HepG2 (cell line): ENCODE measurements around the gene HHIPL1. TPM values are rescaled to one million over a fixed set of nuclear protein-coding genes. Genes with fewer than 3 reads are reported as not detected.

Source experiments
- BHLHE40 ChIP-seq: IDR thresholded peaks from 2 replicates; pipeline ENCODE4 v1.6.1; 2011; ENCODE audit warnings: low read length, improper control_type of control experiment
- ELF3 ChIP-seq: IDR thresholded peaks from 2 replicates; pipeline ENCODE4 v1.6.1; 2016; ENCODE audit warnings: missing genetic modification reagents, missing compliant biosample characterization
- GTF2F1 ChIP-seq: fragments of 150-350 bp; IDR thresholded peaks from 2 replicates; pipeline ENCODE4 v1.6.1; 2014; ENCODE audit warnings: low read length
- KLF13 ChIP-seq: sonication (generic); formaldehyde crosslinking; IDR thresholded peaks from 2 replicates; pipeline ENCODE4 v1.4.0; 2020; ENCODE audit warnings: mild to moderate bottlenecking, missing genetic modification reagents
- KLF16 ChIP-seq, 2 experiments: sonication (generic) in 1 of 2; formaldehyde crosslinking in 1 of 2; IDR thresholded peaks; 2 replicates each; pipeline versions ENCODE4 v1.6.1 to v1.8.0; 2016 to 2023; ENCODE audit warnings: missing genetic modification reagents in 2 of 2, missing compliant biosample characterization in 1 of 2
- NCOA1 ChIP-seq: sonication (generic); formaldehyde crosslinking; IDR thresholded peaks from 2 replicates; pipeline ENCODE4 v1.9.0; 2021; ENCODE audit warnings: missing genetic modification reagents
- NCOA5 ChIP-seq: sonication (generic); formaldehyde crosslinking; IDR thresholded peaks from 2 replicates; pipeline ENCODE4 v1.4.0; 2020; ENCODE audit warnings: missing genetic modification reagents
- NPAS2 ChIP-seq: sonication (generic); formaldehyde crosslinking; IDR thresholded peaks from 2 replicates; pipeline ENCODE4 v1.8.0; 2022; ENCODE audit warnings: mild to moderate bottlenecking, missing genetic modification reagents, borderline replicate concordance
- RBM22 ChIP-seq: fragments of 200-400 bp; formaldehyde crosslinking; optimal IDR thresholded peaks from 2 replicates; pipeline ENCODE3; 2017; ENCODE audit warnings: mild to moderate bottlenecking, low read length, moderate library complexity
- SOX6 ChIP-seq, 2 experiments: fragments of 450-650 bp in 1 of 2; sonication (generic) in 1 of 2; formaldehyde crosslinking in 1 of 2; IDR thresholded peaks; 2 replicates each; pipeline versions ENCODE4 v1.4.0 to v1.6.1; 2017 to 2020; ENCODE audit warnings: antibody characterized with exemption in 1 of 2, mild to moderate bottlenecking in 1 of 2, missing genetic modification reagents in 1 of 2
- STAG1 ChIP-seq: sonication (generic); formaldehyde crosslinking; IDR thresholded peaks from 2 replicates; pipeline ENCODE4 v1.4.0; 2020; ENCODE audit warnings: missing genetic modification reagents
- TSC22D2 ChIP-seq: sonication (generic); formaldehyde crosslinking; IDR thresholded peaks from 2 replicates; pipeline ENCODE4 v1.5.1; 2020; ENCODE audit warnings: missing genetic modification reagents, mild to moderate bottlenecking, borderline replicate concordance
- ZMYM4 ChIP-seq: sonication (generic); formaldehyde crosslinking; IDR thresholded peaks from 2 replicates; pipeline ENCODE4 v1.8.1; 2023; ENCODE audit warnings: mild to moderate bottlenecking, missing genetic modification reagents
- ZNF205 ChIP-seq: IDR thresholded peaks from 2 replicates; pipeline ENCODE4 v1.6.1; 2018; ENCODE audit warnings: missing biosample characterization, missing genetic modification reagents
- ZNF34 ChIP-seq: sonication (generic); formaldehyde crosslinking; IDR thresholded peaks from 2 replicates; pipeline ENCODE4 v1.4.0; 2020; ENCODE audit warnings: mild to moderate bottlenecking, missing genetic modification reagents, borderline replicate concordance
- ZNF546 ChIP-seq: sonication (generic); formaldehyde crosslinking; conservative IDR thresholded peaks from 2 replicates; pipeline ENCODE4 v1.8.1; 2023; ENCODE audit warnings: mild to moderate bottlenecking, missing genetic modification reagents
- ZNF598 ChIP-seq: sonication (generic); formaldehyde crosslinking; IDR thresholded peaks from 2 replicates; pipeline ENCODE4 v1.5.1; 2020; ENCODE audit warnings: mild to moderate bottlenecking, missing genetic modification reagents, borderline replicate concordance
- ZNF724P ChIP-seq: sonication (generic); formaldehyde crosslinking; IDR thresholded peaks from 2 replicates; pipeline ENCODE4 v1.8.0; 2022; ENCODE audit warnings: missing genetic modification reagents, borderline replicate concordance
- ZNF761 ChIP-seq: sonication (generic); formaldehyde crosslinking; conservative IDR thresholded peaks from 2 replicates; pipeline ENCODE4 v1.4.0; 2020; ENCODE audit warnings: mild to moderate bottlenecking, missing genetic modification reagents
- ZNF772 ChIP-seq: sonication (generic); formaldehyde crosslinking; IDR thresholded peaks from 2 replicates; pipeline ENCODE4 v1.5.0; 2020; ENCODE audit warnings: mild to moderate bottlenecking, missing genetic modification reagents
- ZNF879 ChIP-seq: sonication (generic); formaldehyde crosslinking; IDR thresholded peaks from 2 replicates; pipeline ENCODE4 v1.8.1; 2023; ENCODE audit warnings: missing genetic modification reagents
- polyA plus RNA-seq, 8 experiments: library from polyadenylated mRNA; depleted of rRNA in 3 of 8; stranded (reverse) in 7 of 8; unstranded in 1 of 8; fragments of >200 nt; fragmentation: Illumina TruSeq in 4 of 8; extraction: Trizol in 4 of 8; gene quantifications; 2 replicates each; pipeline versions ENCODE4 v1.2.1 to v1.2.3, GENCODE V29; 2011 to 2016; ENCODE audit warnings: low read depth in 4 of 8, missing spikeins in 1 of 8, mixed read lengths in 1 of 8; ENCODE audit not compliant: insufficient read depth in 1 of 8
- total RNA-seq, 5 experiments: library from RNA; depleted of rRNA; stranded (reverse); fragments of >200 nt; fragmentation: Illumina TruSeq; extraction: Trizol; gene quantifications; 2 replicates each; pipeline ENCODE4 v1.2.3, GENCODE V29; 2016; ENCODE audit warnings: low read depth in 1 of 5
- TF ChIP-seq, protein P1 (sequence below): sonication (generic); formaldehyde crosslinking; IDR thresholded peaks from 2 replicates; pipeline ENCODE4 v1.4.0; 2020; ENCODE audit warnings: mild to moderate bottlenecking, low read depth, missing genetic modification reagents
- TF ChIP-seq, protein P2 (sequence below): sonication (generic); formaldehyde crosslinking; IDR thresholded peaks from 2 replicates; pipeline ENCODE4 v1.4.0; 2020; ENCODE audit warnings: missing genetic modification reagents, borderline replicate concordance

The HHIPL1 gene
- total and polyA plus RNA-seq, 2 of the 13 experiments (the other 11 are each of a cell fraction or from before 2014, with no cell fraction given): not detected

DNA sequence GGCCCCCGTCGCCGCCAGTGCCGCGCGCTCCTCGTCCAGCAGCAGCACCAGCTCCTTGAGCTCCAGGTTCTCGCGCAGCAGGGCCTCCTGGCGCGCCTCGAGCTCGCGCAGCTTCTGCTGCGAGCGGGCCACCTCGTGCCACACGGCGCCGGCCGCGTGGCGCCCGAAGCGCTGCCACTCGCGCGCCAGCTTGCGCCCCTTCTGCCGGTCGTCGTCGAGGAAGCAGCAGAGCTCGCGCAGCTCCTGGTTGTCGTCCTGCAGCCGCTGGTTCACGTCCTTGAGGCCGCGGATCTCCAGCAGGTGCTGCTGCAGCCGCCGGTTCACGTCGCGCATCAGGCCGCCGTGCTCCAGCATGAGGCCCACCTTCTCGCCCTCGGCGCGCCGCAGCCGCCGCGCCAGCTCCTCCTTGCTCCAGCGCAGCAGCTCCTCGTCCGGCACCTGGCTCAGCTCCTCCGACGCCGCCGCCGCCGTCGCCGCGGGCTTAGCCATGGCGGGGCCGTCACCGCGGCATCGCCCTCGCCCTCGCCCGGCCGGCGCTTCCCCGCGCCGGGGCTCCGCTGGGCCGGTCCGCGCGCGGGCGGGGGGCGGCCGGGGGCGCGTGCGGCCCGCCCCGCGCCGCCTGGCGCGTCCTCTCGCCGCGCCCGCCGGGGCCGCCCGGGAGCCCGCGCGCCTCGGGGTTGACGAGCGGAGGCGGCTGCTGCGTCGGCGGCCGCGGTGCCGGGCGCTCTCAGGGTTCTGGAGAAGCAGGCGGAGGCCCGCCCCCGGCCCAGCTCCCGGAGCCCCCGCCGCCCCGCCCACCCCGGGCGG, 41.3 kb upstream of the HHIPL1 start, which contains the start of gene CCDC85C (continued):
- TF ChIP-seq TSC22D2 (CRISPR knock-in tag) (peak; percentile 85; the same call in 1 of the 2 replicates), GTF2F1 (no peak), RBM22 (no peak), NCOA5 (no peak), BHLHE40 (peak; percentile 11; the same call in 1 of the 2 replicates), NPAS2 (no peak), ZNF879 (CRISPR knock-in tag) (peak; percentile 94; the same call in 1 of the 2 replicates), ZNF34 (CRISPR knock-in tag) (no peak), STAG1 (CRISPR knock-in tag) (no peak; the same call in 1 of the 2 replicates), ELF3 (CRISPR knock-in tag) (peak; percentile 64), ZNF761 (CRISPR knock-in tag) (peak; percentile 91), KLF16 (CRISPR knock-in tag; IDR thresholded peaks at IDR 0.05) (peak; percentile 64 to 96; a peak in 2 of 4 replicates), ZNF724P (CRISPR knock-in tag) (peak; percentile 99), ZNF772 (CRISPR knock-in tag) (peak; percentile 97; the same call in 1 of the 2 replicates), ZNF598 (CRISPR knock-in tag) (no peak), ZNF205 (CRISPR knock-in tag) (peak; percentile 68; the same call in 1 of the 2 replicates), ZNF546 (CRISPR knock-in tag) (peak; percentile 99), ZMYM4 (CRISPR knock-in tag) (peak; percentile 76), KLF13 (CRISPR knock-in tag) (peak; percentile 92; the same call in 1 of the 2 replicates), NCOA1 (CRISPR knock-in tag) (no peak), SOX6 (IDR thresholded peaks at IDR 0.05) (no peak), SOX6 (CRISPR knock-in tag; IDR thresholded peaks at IDR 0.05) (no peak)
- TF ChIP-seq, protein P1, sequence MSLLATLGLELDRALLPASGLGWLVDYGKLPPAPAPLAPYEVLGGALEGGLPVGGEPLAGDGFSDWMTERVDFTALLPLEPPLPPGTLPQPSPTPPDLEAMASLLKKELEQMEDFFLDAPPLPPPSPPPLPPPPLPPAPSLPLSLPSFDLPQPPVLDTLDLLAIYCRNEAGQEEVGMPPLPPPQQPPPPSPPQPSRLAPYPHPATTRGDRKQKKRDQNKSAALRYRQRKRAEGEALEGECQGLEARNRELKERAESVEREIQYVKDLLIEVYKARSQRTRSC (CRISPR knock-in tag): peak; percentile 90; the same call in 1 of the 2 replicates
- TF ChIP-seq, protein P2, sequence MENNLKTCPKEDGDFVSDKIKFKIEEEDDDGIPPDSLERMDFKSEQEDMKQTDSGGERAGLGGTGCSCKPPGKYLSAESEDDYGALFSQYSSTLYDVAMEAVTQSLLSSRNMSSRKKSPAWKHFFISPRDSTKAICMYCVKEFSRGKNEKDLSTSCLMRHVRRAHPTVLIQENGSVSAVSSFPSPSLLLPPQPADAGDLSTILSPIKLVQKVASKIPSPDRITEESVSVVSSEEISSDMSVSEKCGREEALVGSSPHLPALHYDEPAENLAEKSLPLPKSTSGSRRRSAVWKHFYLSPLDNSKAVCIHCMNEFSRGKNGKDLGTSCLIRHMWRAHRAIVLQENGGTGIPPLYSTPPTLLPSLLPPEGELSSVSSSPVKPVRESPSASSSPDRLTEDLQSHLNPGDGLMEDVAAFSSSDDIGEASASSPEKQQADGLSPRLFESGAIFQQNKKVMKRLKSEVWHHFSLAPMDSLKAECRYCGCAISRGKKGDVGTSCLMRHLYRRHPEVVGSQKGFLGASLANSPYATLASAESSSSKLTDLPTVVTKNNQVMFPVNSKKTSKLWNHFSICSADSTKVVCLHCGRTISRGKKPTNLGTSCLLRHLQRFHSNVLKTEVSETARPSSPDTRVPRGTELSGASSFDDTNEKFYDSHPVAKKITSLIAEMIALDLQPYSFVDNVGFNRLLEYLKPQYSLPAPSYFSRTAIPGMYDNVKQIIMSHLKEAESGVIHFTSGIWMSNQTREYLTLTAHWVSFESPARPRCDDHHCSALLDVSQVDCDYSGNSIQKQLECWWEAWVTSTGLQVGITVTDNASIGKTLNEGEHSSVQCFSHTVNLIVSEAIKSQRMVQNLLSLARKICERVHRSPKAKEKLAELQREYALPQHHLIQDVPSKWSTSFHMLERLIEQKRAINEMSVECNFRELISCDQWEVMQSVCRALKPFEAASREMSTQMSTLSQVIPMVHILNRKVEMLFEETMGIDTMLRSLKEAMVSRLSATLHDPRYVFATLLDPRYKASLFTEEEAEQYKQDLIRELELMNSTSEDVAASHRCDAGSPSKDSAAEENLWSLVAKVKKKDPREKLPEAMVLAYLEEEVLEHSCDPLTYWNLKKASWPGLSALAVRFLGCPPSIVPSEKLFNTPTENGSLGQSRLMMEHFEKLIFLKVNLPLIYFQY (CRISPR knock-in tag): 0 out of 2 replicates have a peak, but pooled peaks have one; percentile 35
